ENCODE data around the gene IMMP2L.

Gene IMMP2L

DNA sequence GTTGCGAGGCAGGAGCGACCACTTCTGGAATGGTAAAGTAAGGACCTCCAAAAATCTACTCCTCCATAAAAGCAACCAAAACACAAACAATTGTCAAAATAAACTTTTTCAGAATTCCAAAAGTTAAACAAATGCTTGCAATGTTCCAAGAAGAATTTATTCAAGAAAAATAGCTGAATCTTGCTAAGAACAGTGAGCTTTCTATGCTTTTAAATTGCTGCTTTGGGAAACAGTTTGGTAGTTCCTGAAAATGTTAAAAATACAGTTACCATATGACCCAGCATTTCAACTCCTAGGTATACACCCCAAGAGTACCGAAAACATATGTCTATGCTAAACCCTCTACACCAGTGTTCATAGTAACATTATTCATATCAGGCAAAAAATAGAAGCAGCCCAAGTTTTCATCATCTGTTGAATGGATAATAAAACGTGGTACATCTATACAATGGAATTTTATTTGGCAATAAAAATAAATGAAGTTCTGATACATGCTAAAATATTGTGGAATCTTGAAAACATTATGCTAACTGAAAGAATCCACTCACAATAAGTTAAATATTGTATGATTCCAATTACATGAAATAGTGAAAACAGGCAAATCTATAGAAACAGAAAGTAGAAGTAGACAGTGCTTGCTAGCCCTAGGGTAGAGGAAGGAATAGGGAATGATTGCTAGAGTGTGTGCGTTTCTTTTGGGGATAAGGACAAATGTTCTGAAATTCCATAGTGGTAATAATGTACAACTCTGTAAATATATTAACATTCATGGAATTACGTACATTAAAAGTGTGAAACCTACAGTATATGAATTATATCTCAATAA lies 414.4 kb downstream of the IMMP2L start:
- TF ChIP-seq ZFX (IDR thresholded peaks at IDR 0.05), result no peak
- TF ChIP-seq, protein P1, sequence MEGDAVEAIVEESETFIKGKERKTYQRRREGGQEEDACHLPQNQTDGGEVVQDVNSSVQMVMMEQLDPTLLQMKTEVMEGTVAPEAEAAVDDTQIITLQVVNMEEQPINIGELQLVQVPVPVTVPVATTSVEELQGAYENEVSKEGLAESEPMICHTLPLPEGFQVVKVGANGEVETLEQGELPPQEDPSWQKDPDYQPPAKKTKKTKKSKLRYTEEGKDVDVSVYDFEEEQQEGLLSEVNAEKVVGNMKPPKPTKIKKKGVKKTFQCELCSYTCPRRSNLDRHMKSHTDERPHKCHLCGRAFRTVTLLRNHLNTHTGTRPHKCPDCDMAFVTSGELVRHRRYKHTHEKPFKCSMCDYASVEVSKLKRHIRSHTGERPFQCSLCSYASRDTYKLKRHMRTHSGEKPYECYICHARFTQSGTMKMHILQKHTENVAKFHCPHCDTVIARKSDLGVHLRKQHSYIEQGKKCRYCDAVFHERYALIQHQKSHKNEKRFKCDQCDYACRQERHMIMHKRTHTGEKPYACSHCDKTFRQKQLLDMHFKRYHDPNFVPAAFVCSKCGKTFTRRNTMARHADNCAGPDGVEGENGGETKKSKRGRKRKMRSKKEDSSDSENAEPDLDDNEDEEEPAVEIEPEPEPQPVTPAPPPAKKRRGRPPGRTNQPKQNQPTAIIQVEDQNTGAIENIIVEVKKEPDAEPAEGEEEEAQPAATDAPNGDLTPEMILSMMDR (conservative IDR thresholded peaks at IDR 0.05), result no peak
- H3K27ac ChIP-seq, result no peak overlapping the region

DNA sequence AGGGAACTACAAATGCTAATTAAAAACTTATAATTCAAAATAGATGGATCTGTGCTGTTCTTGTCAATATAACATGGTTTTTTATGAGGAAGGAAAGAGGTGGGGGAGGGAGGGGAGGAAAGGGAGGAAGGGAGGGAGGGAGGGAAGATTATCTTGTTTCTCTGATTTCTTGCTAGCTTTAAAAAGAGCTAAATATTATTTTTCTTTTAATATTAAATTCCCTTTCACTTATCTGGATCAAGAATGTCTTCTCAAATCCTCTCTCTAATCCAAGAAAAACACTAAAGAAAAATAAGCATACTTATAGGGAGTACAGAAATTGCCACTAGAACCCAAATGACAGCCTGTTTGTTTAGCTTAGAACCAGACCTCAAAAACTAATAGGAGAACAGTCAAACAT lies 416.2 kb downstream of the IMMP2L start:
- TF ChIP-seq, protein P1 (conservative IDR thresholded peaks at IDR 0.05), result no peak

DNA sequence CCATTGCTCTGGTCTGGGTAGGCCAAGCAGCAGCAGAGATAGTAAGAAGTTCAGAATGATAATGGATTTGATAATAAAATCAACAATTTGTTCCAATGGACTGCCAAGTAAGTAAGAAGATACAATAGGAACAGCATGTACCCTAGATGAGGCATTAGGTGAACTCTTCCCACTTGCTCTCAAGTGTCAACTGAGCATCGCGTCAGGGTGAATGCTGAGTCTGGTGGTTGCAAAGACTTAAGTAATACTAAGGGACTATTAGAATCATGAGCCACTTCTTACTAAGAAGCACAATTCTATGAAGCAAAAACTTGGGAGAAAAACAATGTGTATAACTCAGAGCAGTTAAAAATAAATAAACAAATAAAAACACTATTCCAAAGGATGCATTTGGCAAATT lies 416.8 kb downstream of the IMMP2L start:
- TF ChIP-seq ZFX (IDR thresholded peaks at IDR 0.05), result no peak
- TF ChIP-seq, protein P1 (conservative IDR thresholded peaks at IDR 0.05), result no peak
- no peak overlapping the region for H3K27ac ChIP-seq

More for the DNA sequence above, 416.2 kb downstream of the IMMP2L start:
- no peak overlapping the region for H3K27ac ChIP-seq

DNA sequence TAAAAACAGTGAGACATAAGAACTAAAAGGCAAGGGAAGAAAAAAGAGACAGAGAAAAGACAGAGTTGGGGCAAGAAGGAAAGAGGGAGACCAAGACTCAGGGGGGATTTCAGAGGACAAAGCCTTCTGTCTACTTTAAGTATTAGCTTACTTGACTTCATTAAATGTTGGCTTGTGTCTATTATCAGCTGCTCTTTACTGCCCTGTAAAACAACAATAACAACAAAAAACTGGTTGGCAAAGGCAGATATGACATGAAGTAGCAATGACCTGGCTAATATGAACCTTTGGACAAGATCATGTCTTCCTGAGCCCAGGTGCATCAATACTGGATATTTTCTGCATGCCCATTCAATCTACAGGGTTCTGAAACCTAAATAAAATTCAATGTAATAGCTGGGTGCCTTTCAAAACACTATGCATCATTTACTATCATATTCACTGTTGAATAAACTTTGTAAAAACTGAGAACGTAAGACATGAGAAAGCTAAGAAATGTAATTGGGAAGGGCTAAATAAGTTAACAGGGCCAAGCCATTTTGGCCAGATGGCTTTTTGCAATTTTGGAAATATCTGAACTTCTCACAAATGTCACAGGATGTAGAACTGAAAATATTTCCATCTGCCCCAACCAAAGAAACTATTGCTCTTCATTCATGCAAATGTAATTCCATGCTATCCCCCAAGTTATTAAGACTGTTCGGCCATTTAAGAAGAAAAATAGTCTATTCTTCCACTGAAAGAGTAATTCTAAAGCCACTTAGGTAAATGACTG lies 422.0 kb downstream of the IMMP2L start:
- TF ChIP-seq, protein P1 (conservative IDR thresholded peaks at IDR 0.05), result no peak
- no peak for TF ChIP-seq ZFX (IDR thresholded peaks at IDR 0.05)
- H3K27ac ChIP-seq, result no peak overlapping the region

DNA sequence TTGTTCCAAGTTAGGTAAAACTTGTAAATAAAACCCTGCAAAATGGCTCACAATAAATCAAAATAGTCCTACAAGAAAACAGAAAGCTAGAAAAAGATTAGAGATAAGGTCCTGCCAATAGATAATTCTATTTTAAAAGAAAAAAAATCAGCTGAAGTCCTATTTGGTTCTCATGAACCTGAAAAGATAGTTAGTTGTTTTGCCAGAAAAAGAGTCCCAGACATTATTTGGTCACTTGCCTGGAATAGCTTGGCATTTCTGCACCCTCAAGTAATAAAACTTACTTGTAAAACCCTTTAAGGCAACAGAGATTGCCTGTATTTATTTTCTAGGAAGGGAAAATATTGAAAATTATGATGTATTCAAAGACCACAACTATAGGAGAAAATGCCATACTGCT lies 423.7 kb downstream of the IMMP2L start:
- TF ChIP-seq ZFX (IDR thresholded peaks at IDR 0.05), result no peak
- TF ChIP-seq, protein P1 (conservative IDR thresholded peaks at IDR 0.05), result no peak
- no peak overlapping the region for H3K27ac ChIP-seq

DNA sequence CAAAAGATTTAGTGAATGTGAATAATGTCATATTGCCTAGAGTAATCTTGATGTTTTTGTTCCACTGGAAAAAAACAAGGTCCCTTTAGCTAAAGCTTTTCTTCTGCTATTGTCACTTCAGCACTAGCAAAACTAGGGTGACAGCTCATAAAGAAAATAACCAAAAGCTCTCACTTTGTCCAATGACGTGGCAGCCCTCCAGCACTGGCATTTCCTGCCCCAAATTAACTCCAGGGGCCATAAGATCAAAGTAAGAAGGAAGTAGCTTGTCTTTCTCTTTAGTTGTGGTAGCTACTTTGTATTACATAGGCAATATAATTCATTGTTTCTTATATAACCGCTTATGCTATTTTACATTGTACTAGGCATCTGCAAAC lies 424.1 kb downstream of the IMMP2L start:
- TF ChIP-seq ZFX (IDR thresholded peaks at IDR 0.05), result no peak
- TF ChIP-seq, protein P1 (conservative IDR thresholded peaks at IDR 0.05), result no peak
- no peak overlapping the region for H3K27ac ChIP-seq

Measured in C4-2B (cell line).